NCI-H187 (cell line): ENCODE data around the gene TRABD2B.
"Not testable (repeated sequence)": the region's sequence is repeated elsewhere in the genome, so short reads cannot be mapped to it uniquely, and the experiment has no call there.

ENCODE experiments used
- DNase-seq, 2 experiments: peaks; one replicate each; lab custom pipeline; 2025; lab: John Stamatoyannopoulos, UW

The TRABD2B gene

GRCh38 chr1:47967864-47968555 lies 29.2 kb downstream of the TRABD2B start:
- no peak for DNase-seq

GRCh38 chr1:47965816-47966215 lies 31.4 kb downstream of the TRABD2B start:
- no peak for DNase-seq

DNA sequence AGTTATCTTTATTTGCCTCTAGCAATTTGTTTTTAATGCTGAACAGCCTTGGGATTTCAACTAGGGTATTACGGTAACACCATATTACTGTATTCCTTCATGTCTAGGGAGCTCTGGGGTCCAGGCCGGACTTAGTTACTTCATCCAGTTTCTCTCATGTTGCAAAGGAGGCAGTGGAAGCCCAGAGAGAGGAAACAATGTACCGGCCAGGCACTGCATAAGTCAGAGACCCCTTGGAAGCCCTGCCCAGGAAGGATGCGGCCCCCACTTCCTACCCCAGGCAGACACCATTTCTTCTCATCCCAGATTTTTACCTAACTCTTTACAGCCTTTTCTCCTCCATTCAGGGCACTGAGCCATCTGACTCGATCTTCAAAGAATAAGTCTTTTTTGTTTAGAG lies 32.5 kb downstream of the TRABD2B start:
- DNase-seq, result no peak

- DNase-seq, result no peak
These were observed 33.4 kb downstream of the TRABD2B start for GRCh38 chr1:47963568-47964358.

DNA sequence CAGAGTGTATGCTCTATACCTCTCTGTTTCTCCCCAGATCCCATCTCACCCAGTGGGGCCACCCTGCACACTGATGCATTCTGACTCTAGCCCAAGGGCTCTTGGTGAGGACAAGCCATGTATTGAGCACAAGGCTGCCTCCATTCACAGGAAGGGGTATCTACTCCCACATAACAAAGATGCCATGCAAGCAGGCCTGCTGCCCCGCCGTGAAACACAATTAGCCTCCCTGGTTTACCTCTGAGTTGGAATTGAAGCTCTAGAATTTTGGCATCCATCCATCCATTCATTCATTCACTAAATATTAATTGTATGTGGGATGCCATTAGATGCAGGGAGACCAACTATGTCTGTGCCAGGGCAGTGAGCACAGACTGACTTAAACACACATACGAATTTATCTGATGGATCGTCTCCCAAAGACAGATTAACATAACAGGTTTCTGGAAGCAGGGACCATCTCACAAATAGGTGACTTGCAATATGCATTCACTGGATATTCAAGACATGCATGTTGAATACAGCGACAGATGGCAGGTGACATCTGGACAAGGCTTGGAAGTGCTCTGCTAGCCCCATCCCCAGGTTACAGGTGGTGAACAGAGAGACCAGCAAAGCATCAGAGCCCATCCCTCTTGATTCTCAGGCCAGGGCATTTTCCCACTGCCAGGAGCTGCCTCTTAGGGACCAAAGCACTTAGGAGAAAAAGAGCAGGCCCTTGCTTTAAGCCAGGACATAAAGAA lies 34.3 kb downstream of the TRABD2B start:
- DNase-seq, result no peak

DNA sequence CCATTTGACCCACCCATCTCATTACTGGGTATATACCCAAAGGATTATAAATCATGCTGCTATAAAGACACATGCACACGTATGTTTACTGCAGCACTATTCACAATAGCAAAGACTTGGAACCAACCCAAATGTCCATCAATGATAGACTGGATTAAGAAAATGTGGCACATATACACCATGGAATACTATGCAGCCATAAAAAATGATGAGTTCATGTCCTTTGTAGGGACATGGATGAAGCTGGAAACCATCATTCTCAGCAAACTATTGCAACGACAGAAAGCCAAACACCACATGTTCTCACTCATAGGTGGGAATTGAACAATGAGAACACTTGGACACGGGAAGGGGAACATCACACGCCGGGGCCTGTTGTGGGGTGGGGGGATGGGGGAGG lies 35.4 kb downstream of the TRABD2B start:
- not testable (repeated sequence) for DNase-seq

- DNase-seq, result not testable (repeated sequence)
These were observed 40.7 kb downstream of the TRABD2B start for GRCh38 chr1:47956491-47956890.

DNA sequence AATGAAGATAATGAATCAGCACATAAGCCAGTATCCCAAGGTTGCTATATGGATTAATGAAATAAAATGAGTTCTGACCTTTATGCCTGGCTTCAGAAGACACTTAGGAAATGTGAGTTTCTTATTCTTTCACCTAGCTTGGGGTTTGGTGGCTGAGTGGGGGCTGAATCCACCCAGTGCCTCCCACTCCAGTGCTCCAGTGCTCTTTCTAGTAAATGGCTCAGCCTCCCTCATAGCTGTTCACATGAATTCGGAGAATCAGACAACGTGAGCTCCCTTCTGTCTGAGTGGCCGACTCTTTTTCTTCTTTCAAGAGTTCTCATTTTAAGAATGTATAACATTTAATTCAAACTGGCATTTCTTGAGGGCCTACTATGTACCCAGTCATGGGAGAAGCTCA lies 43.5 kb downstream of the TRABD2B start:
- DNase-seq, result no peak

DNA sequence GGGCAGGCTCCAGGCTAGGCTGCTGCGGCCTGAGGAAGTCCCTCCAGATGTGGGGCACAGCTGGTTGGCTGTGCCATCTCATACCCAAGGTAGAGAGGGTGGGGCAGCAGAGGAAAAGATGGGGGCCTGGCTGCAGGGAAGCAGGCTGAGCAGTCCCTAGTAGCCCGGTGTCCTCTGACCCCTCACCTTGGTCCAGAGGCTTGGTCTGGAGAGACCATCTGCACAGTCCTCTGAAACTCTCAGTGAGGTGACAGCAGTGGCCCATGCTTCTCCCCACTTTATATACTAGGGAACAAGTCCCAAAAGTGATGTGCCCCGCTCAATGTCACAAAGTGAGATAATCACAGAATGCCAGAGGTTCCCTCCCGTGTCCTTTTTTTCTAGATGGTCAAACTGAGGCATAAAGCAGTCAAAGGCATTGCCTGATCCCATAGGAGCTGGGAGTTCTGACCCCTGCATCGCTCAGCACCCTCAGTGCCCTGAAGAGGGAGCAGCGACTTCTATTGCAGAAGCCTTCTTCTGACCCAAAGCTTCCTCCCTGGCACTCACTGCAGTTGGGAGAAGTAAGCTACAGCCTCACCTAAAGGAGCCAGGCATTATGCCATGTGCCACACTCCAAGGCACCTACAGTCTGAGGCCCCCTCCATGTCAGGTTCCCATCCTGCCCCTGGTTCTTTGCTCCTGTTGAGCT lies 45.5 kb downstream of the TRABD2B start:
- DNase-seq, result no peak

DNA sequence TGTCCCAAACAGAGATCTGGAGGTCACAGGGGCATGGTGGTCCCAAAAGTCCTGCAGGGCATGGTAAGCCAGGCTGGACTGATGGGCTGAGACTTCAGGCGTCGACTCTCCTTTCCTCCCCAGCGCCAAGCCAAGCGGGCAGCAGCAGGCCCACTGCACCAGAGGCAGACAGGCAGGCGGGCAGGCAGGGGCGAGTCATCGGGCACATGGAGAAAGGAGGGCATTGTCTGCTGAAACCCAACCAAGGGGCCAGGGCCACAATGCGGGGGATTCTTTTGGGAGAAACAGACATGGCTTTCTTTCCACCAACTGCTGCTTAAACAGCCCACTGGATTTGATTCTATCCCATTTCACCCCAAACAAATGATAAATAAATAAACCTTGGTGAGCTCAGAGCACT lies 46.2 kb downstream of the TRABD2B start:
- DNase-seq, result no peak

DNA sequence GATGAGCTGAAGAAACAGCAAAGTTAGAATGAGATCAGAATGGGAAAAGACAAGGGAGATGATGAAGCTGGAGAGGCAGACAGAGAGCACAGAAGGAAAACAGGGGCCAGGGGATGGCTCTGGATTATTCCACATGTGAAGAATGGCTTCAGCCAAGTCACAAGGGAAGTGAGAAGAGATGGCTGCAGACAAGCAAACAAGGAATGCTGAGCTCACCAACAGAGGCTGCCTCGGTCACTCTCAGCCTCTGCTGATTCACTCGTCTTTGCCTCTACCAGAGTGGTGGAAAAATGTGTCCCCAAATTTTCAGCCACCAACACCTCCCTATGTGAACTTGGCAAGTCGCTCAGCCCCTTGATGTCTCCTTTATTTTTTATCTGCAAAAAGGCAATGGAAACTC lies 46.7 kb downstream of the TRABD2B start:
- DNase-seq, result no peak

- no peak for DNase-seq
These were observed 49.1 kb downstream of the TRABD2B start for GRCh38 chr1:47948126-47948525.

DNA sequence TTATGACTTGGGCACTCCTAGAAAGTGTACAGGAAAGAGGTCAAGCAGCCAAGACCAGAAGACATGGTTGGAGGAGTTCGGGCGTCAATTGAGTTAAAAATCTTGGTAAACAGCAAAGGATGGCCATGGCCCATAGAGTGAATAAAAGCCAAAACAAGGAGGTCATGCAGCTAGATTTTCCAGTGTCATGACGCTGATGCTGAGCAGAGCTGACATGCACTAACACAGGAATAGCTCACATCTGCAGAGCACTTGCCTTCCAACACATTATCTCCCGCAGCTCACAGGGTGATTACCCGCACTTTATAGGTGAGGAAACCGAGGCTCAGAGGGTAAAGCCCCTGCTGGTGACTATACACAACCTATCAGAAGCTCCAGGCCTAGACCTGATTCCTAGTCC lies 49.7 kb downstream of the TRABD2B start:
- no peak for DNase-seq

GRCh38 chr1:47944561-47944960 lies 52.6 kb downstream of the TRABD2B start:
- no peak for DNase-seq

- DNase-seq, result no peak
These were observed 55.0 kb downstream of the TRABD2B start for GRCh38 chr1:47942240-47942629.

GRCh38 chr1:47941609-47942239 lies 55.5 kb downstream of the TRABD2B start:
- no peak for DNase-seq

GRCh38 chr1:47940779-47941178 lies 56.4 kb downstream of the TRABD2B start:
- no peak for DNase-seq

DNA sequence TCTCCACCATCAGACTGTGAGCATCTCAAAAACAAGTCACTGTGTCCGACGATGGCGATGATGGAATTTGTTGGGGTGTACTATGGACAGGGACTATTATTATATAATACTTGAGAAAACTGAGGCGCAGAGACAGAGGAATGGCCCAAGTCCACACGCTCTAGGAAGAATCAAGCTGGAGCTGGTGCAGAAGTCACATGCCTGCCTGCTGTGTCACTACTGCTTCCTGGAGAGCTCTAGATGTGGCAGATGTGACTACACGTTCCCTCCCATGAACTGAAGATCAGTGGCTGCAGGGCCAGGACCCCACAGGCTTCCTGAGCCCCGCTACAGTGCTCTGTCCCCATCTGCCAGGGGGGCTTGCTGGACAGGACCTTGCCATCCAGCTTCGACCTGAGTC lies 56.9 kb downstream of the TRABD2B start:
- DNase-seq, result no peak

DNA sequence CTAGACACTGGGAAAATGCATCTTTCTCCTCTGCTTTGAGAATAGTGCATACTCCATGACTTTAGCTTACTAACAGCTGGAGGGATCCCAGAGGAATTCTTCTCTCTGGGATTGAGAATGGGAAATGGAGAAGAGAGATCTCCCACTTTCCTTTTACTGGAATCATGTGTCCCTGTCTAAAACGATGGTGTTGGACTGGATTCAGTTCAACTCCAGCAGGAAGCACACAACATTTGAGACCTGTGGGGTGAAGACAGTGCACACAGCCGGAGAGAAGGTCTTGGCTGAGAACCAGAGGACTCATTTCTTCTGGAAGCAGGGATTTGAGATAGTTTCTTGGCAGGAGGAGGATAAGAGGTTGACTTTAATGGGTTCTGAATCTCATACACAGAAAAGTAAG lies 58.7 kb downstream of the TRABD2B start:
- no peak for DNase-seq

GRCh38 chr1:47937586-47938254 lies 59.5 kb downstream of the TRABD2B start:
- DNase-seq, result no peak

- DNase-seq, result no peak
These were observed 60.2 kb downstream of the TRABD2B start for GRCh38 chr1:47936916-47937551.
